SK-N-SH (cell line): Measurements from ENCODE around the gene MINDY1. TPM values are rescaled to one million over a fixed set of nuclear protein-coding genes. Genes with fewer than 3 reads are reported as not detected.

ENCODE experiments used
- CTCF ChIA-PET: fragments of 300-600, 350-600 bp; formaldehyde crosslinking; extraction: SDS; loops from one replicate; lab custom pipeline; 2021; lab: Yijun Ruan, JAX
- POLR2A ChIA-PET: fragments of 350-600 bp; sonication (Branson Sonifier 250); formaldehyde crosslinking; extraction: SDS; loops from one replicate; lab custom pipeline; 2020; ENCODE audit warnings: antibody characterized with exemption, inconsistent platforms; lab: Yijun Ruan, JAX
- DNase-seq: peaks from one replicate; pipeline ENCODE4 v3.0.0; 2012
- H2AFZ ChIP-seq: fragments of 200-600 bp; sonication (generic); 2 replicates; pipeline ENCODE4 v1.8.1; 2016; ENCODE audit warnings: antibody characterized with exemption, mild to moderate bottlenecking, low read depth
- H3F3A ChIP-seq: fragments of 200-600 bp; sonication (generic); replicated peaks from 2 replicates; pipeline ENCODE3; 2016; ENCODE audit warnings: antibody characterized with exemption, mild to moderate bottlenecking; ENCODE audit not compliant: insufficient read depth
- H3K27ac ChIP-seq, 2 experiments: fragments of 200-500 bp in 1 of 2; fragments of 200-600 bp in 1 of 2; sonication (Bioruptor generic) in 1 of 2; sonication (generic), shearing (Covaris generic) in 1 of 2; 2 replicates each; pipeline versions ENCODE4 v1.5.1 to v1.6.1; 2014 to 2016; ENCODE audit warnings: low read depth in 2 of 2, inconsistent platforms in 1 of 2, low read length in 1 of 2, mild to moderate bottlenecking in 1 of 2, mixed read lengths in 1 of 2
- H3K27me3 ChIP-seq: fragments of 200-600 bp; sonication (generic), shearing (Covaris generic); 2 replicates; pipeline ENCODE4 v1.6.1; 2016; ENCODE audit warnings: mixed run types; ENCODE audit not compliant: insufficient read depth
- H3K36me3 ChIP-seq, 2 experiments: fragments of 200-500 bp in 1 of 2; fragments of 200-600 bp in 1 of 2; sonication (Bioruptor generic) in 1 of 2; sonication (generic) in 1 of 2; replicated peaks in 1 of 2; 2 replicates each; pipeline versions ENCODE3 to v1.5.1; 2014 to 2016; ENCODE audit warnings: low read length in 1 of 2, mild to moderate bottlenecking in 1 of 2; ENCODE audit not compliant: insufficient read depth in 2 of 2, control insufficient read depth in 1 of 2
- H3K4me1 ChIP-seq, 2 experiments: fragments of 200-500 bp in 1 of 2; fragments of 200-600 bp in 1 of 2; sonication (Bioruptor generic) in 1 of 2; sonication (generic), shearing (Covaris generic) in 1 of 2; 2 replicates each; pipeline versions ENCODE4 v1.5.1 to v1.6.1; 2014 to 2016; ENCODE audit warnings: low read depth in 1 of 2, low read length in 1 of 2, mixed run types in 1 of 2; ENCODE audit not compliant: insufficient read depth in 2 of 2, control insufficient read depth in 1 of 2
- H3K4me2 ChIP-seq: fragments of 200-600 bp; sonication (generic), shearing (Covaris generic); 2 replicates; pipeline ENCODE4 v1.6.1; 2017; ENCODE audit warnings: mixed run types
- H3K4me3 ChIP-seq, 2 experiments: fragments of 200-500 bp in 1 of 2; fragments of 200-600 bp in 1 of 2; sonication (Bioruptor generic) in 1 of 2; sonication (generic), shearing (Covaris generic) in 1 of 2; 2 replicates each; pipeline versions ENCODE4 v1.5.1 to v1.8.1; 2014 to 2016; ENCODE audit warnings: low read depth in 2 of 2, inconsistent platforms in 1 of 2, low read length in 1 of 2, mild to moderate bottlenecking in 1 of 2, mixed read lengths in 1 of 2, moderate library complexity in 1 of 2
- H3K79me2 ChIP-seq: fragments of 200-600 bp; sonication (generic); 2 replicates; pipeline ENCODE4 v1.8.1; 2017; ENCODE audit warnings: mild to moderate bottlenecking; ENCODE audit not compliant: insufficient read depth
- H3K9ac ChIP-seq: fragments of 200-600 bp; sonication (generic); 2 replicates; pipeline ENCODE4 v1.6.1; 2017; ENCODE audit warnings: mixed run types
- H3K9me2 ChIP-seq: fragments of 200-600 bp; sonication (generic); 2 replicates; pipeline ENCODE4 v1.6.1; 2017; ENCODE audit warnings: mixed run types
- H3K9me3 ChIP-seq: fragments of 200-600 bp; sonication (generic); 2 replicates; pipeline ENCODE4 v1.6.1; 2017; ENCODE audit warnings: mixed run types, mild to moderate bottlenecking, moderate library complexity
- H4K20me1 ChIP-seq: fragments of 200-600 bp; sonication (generic); 2 replicates; pipeline ENCODE4 v1.6.1; 2017; ENCODE audit warnings: mild to moderate bottlenecking, mixed run types; ENCODE audit not compliant: insufficient read depth
- CTCF ChIP-seq: fragments of 200-600 bp; sonication (generic); IDR thresholded peaks from 2 replicates; pipeline ENCODE4 v1.6.1; 2017; ENCODE audit warnings: antibody characterized with exemption, mild to moderate bottlenecking, moderate library complexity
- EZH2phosphoT487 ChIP-seq: fragments of 200-600 bp; sonication (generic); IDR thresholded peaks from 2 replicates; pipeline ENCODE4 v1.6.1; 2017; ENCODE audit warnings: low read depth, mixed run types, mild to moderate bottlenecking, antibody characterized with exemption, moderate library complexity, borderline replicate concordance
- FOXJ3 ChIP-seq: sonication (generic); formaldehyde crosslinking; IDR thresholded peaks from 2 replicates; pipeline ENCODE4 v1.5.1; 2020; ENCODE audit warnings: mild to moderate bottlenecking, missing genetic modification reagents
- GATA2 ChIP-seq: sonication (generic); formaldehyde crosslinking; IDR thresholded peaks from 2 replicates; pipeline ENCODE4 v1.5.0; 2020; ENCODE audit warnings: mild to moderate bottlenecking, missing genetic modification reagents
- MXI1 ChIP-seq: IDR thresholded peaks from 2 replicates; pipeline ENCODE4 v1.6.1; 2012; ENCODE audit warnings: mild to moderate bottlenecking, low read depth, low read length, improper control_type of control experiment
- POLR2AphosphoS5 ChIP-seq: IDR thresholded peaks from 2 replicates; pipeline ENCODE4 v1.6.1; 2012; ENCODE audit warnings: low read depth, low read length
- RCOR1 ChIP-seq: fragments of 150-350 bp; IDR thresholded peaks from 2 replicates; pipeline ENCODE4 v1.6.1; 2017; ENCODE audit warnings: antibody characterized with exemption, low read length
- RFX5 ChIP-seq: IDR thresholded peaks from 2 replicates; pipeline ENCODE4 v1.6.1; 2012; ENCODE audit warnings: mild to moderate bottlenecking, improper control_type of control experiment, low read length
- RXRA ChIP-seq: IDR thresholded peaks from 2 replicates; pipeline ENCODE4 v1.4.0; 2012; ENCODE audit warnings: low read depth, mild to moderate bottlenecking, borderline replicate concordance
- SIN3A ChIP-seq: IDR thresholded peaks from 2 replicates; pipeline ENCODE4 v1.6.1; 2012; ENCODE audit warnings: low read depth, mild to moderate bottlenecking, low read length, moderate library complexity, borderline replicate concordance
- SMC3 ChIP-seq: IDR thresholded peaks from 2 replicates; pipeline ENCODE4 v1.6.1; 2012; ENCODE audit warnings: low read depth, low read length, improper control_type of control experiment
- TCF12 ChIP-seq: IDR thresholded peaks from 2 replicates; pipeline ENCODE4 v1.4.0; 2012
- TEAD4 ChIP-seq: IDR thresholded peaks from 2 replicates; pipeline ENCODE4 v1.4.0; 2012; ENCODE audit warnings: mild to moderate bottlenecking, borderline replicate concordance; ENCODE audit not compliant: insufficient read depth
- USF1 ChIP-seq: IDR thresholded peaks from 2 replicates; pipeline ENCODE4 v1.4.0; 2012; ENCODE audit warnings: low read depth, borderline replicate concordance
- ZBTB33 ChIP-seq: IDR thresholded peaks from 2 replicates; pipeline ENCODE4 v1.4.0; 2012; ENCODE audit warnings: low read depth, borderline replicate concordance
- WGBS: methylation state at CpG from one replicate; pipeline ENCODE4 v1.1.6; 2017; ENCODE audit warnings: low lambda C conversion rate; 5-methylcytosine and 5-hydroxymethylcytosine counted together
- polyA plus RNA-seq, 3 experiments: library from polyadenylated mRNA; depleted of rRNA; stranded (reverse); fragments of >200 nt; gene quantifications; 2 replicates each; pipeline ENCODE4 v1.2.3, GENCODE V29; 2012
- TF ChIP-seq, protein P1 (sequence below): fragments of 150-350 bp; IDR thresholded peaks from 2 replicates; pipeline ENCODE4 v1.6.1; 2017; ENCODE audit warnings: antibody characterized with exemption, low read length, low read depth, borderline replicate concordance

The MINDY1 gene
- polyA plus RNA-seq, 1 of the 3 experiments (the other 2 are of a cell fraction), result 6.0 TPM

GRCh38 chr1:151035167-151035566, 28.5 kb upstream of the MINDY1 start:
- Histone ChIP-seq H3K27ac (no peak overlapping the region), H4K20me1 (no peaks in the 10 kb centered on the region), H3K79me2 (no peaks in the 10 kb centered on the region), H3K4me2 (no peak overlapping the region), H3F3A (no peaks in the 10 kb centered on the region), H3K9me3 (no peaks in the 10 kb centered on the region), H3K36me3 (peaks cover 12 to 23% of the 10 kb centered on the region in 2 experiments), H3K9me2 (no peaks in the 10 kb centered on the region), H2AFZ (no peak overlapping the region)
- 90% methylated on average over 3 of the region's 3 CpGs for WGBS
- DNase-seq, result no peak
- POLR2A ChIA-PET, result no interaction called here
- CTCF ChIA-PET, result interaction anchor here (0.7 kb wide), 1 partner anchor 13 kb away, joined by 3 read pairs; no protein-coding TSS in a partner anchor
- TF ChIP-seq RXRA (no peak), RFX5 (no peak), USF1 (no peak)
- TF ChIP-seq, all 33 proteins: peak for 0
- no peaks in the 10 kb centered on the region for H3K4me1 ChIP-seq
- H3K27me3 ChIP-seq, result no peaks in the 10 kb centered on the region
- no peak overlapping the region for H3K4me3 ChIP-seq
- H3K9ac ChIP-seq, result no peak overlapping the region

DNA sequence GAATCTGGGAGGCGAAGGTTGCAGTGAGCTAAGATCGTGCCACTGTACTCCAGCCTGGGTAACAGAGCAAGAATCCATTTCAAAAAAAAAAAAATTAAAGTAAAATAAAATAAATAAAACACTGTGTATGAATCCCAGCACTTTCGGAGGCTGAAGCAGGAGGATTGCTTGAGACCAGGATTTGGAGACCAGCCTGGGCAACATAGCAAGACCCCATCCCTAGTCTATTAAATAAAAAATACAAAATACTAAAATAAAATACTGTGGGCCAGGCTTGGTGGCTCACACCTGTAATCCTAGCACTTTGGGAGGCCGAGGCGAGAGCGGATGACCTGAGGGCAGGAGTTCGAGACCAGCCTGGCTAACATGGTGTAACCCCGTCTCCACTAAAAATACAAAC, 25.5 kb upstream of the MINDY1 start:
- no peak overlapping the region for H3K27ac ChIP-seq
- H3K4me2 ChIP-seq, result no peak overlapping the region
- no peaks in the 10 kb centered on the region for H3K9me3 ChIP-seq
- 94% methylated on average over 8 of the region's 8 CpGs for WGBS
- H3K9me2 ChIP-seq, result no peaks in the 10 kb centered on the region
- CTCF ChIA-PET, result interaction anchor here (1.5 kb wide), 1 partner anchor 17 kb away, joined by 7 read pairs; no protein-coding TSS in a partner anchor
- H3K9ac ChIP-seq, result no peak overlapping the region
- no peak for TF ChIP-seq TEAD4
- TF ChIP-seq RCOR1, result no peak
- no peak for TF ChIP-seq FOXJ3 (CRISPR knock-in tag)
- H3K4me1 ChIP-seq, result no peaks in the 10 kb centered on the region
- no peak overlapping the region for H2AFZ ChIP-seq
- no peaks in the 10 kb centered on the region for H3K27me3 ChIP-seq
- H4K20me1 ChIP-seq, result no peaks in the 10 kb centered on the region
- no peaks in the 10 kb centered on the region for H3F3A ChIP-seq
- H3K36me3 ChIP-seq, result peaks cover 18 to 35% of the 10 kb centered on the region in 2 experiments
- no peak overlapping the region for H3K4me3 ChIP-seq
- POLR2A ChIA-PET, result no interaction called here
- DNase-seq, result no peak
- H3K79me2 ChIP-seq, result no peaks in the 10 kb centered on the region

DNA sequence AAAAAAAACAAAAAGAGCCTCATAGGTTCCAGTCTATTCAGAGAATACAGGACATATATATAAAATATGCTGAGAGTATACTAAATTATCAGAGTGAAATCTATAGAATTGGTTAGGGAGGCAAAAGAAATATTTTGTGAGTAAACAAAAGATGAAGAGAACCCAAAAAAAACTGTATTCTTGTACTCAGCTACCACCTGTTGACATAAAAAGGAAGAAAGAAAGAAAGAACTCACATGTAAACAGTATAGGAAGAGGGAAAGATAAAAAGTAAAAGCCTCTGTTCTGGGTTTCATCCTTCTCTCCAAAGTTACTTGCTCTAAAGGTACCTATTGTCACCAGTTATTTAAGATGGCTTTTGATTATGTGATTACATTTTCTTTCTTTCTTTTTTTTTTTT, 19.8 kb upstream of the MINDY1 start:
- H3K79me2 ChIP-seq, result no peaks in the 10 kb centered on the region
- H3K9ac ChIP-seq, result no peak overlapping the region
- ChIA-PET CTCF (interaction anchor here (1.1 to 5.1 kb wide), 3 partner anchors 20 to 73 kb away, joined by 3 to 29 read pairs (median 4); partner anchors contain the start of gene C1orf56), POLR2A (no interaction called here)
- DNase-seq, result no peak
- no peak overlapping the region for H2AFZ ChIP-seq
- H3K27me3 ChIP-seq, result no peaks in the 10 kb centered on the region
- no peak overlapping the region for H3K4me2 ChIP-seq
- H3F3A ChIP-seq, result no peaks in the 10 kb centered on the region
- H4K20me1 ChIP-seq, result no peaks in the 10 kb centered on the region
- H3K9me2 ChIP-seq, result no peaks in the 10 kb centered on the region
- H3K4me3 ChIP-seq, result no peak overlapping the region
- H3K27ac ChIP-seq, result no peak overlapping the region
- peaks cover 10 to 16% of the 10 kb centered on the region in 2 experiments for H3K36me3 ChIP-seq
- H3K9me3 ChIP-seq, result no peaks in the 10 kb centered on the region
- no peaks in the 10 kb centered on the region for H3K4me1 ChIP-seq
- no peak for TF ChIP-seq EZH2phosphoT487
- TF ChIP-seq, protein P1, sequence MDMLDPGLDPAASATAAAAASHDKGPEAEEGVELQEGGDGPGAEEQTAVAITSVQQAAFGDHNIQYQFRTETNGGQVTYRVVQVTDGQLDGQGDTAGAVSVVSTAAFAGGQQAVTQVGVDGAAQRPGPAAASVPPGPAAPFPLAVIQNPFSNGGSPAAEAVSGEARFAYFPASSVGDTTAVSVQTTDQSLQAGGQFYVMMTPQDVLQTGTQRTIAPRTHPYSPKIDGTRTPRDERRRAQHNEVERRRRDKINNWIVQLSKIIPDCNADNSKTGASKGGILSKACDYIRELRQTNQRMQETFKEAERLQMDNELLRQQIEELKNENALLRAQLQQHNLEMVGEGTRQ, result no peak
- TF ChIP-seq MXI1, result no peak
- no peak for TF ChIP-seq RFX5
- no peak for TF ChIP-seq ZBTB33
- no peak for TF ChIP-seq TCF12
- no peak for TF ChIP-seq SIN3A
- no peak for TF ChIP-seq CTCF
- no peak for TF ChIP-seq GATA2 (CRISPR knock-in tag)
- TF ChIP-seq POLR2AphosphoS5, result no peak
- TF ChIP-seq SMC3, result no peak
